ENCODE data around the gene MBD6. TPM values are rescaled to one million over a fixed set of nuclear protein-coding genes. Genes with fewer than 3 reads are reported as not detected.

The MBD6 gene
- total and polyA plus RNA-seq, 2 of the 13 experiments (the other 11 are each of a cell fraction or from before 2014, with no cell fraction given), result 4.1 to 5.9 TPM

- Histone ChIP-seq H3K4me2 (ENCODE audit: low read depth, low read length) (peak overlapping the region; percentile 42), H3K4me1 (ENCODE audit: insufficient read depth, low read length) (peaks cover 23% of the 10 kb centered on the region), H2AFZ (ENCODE audit: low read length) (no peak overlapping the region), H3K9me3 (ENCODE audit: low read length) (no peaks in the 10 kb centered on the region), H3K9ac (ENCODE audit: insufficient read depth, low read depth, low read length) (no peak overlapping the region), H3K27me3 (ENCODE audit: control insufficient read depth in 1 of 2, insufficient read depth in 2 of 2, low read length in 2 of 2) (peaks cover 0 to 4% of the 10 kb centered on the region in 2 experiments; a peak in 1 of 5 replicates), H3K4me3 (replicated peaks in 1 of 3; ENCODE audit: insufficient read depth in 1 of 3, low read depth in 2 of 3, low read length in 3 of 3) (no peak overlapping the region), H3K27ac (ENCODE audit: extremely low read length, insufficient read depth, low read length) (no peak overlapping the region), H3K79me2 (ENCODE audit: insufficient read depth, low read length) (peaks cover 23% of the 10 kb centered on the region), H3K36me3 (replicated peaks in 1 of 2; ENCODE audit: control insufficient read depth in 1 of 2, insufficient read depth in 2 of 2, low read length in 2 of 2) (peaks cover 14 to 29% of the 10 kb centered on the region in 2 experiments), H4K20me1 (ENCODE audit: insufficient read depth, low read length) (peaks cover 4% of the 10 kb centered on the region; the same call in 1 of the 2 replicates)
- no peak for TF ChIP-seq ATRX (CRISPR knock-in tag; IDR thresholded peaks at IDR 0.05; ENCODE audit: borderline replicate concordance)
- no peak for TF ChIP-seq ZNF75D (CRISPR knock-in tag; IDR thresholded peaks at IDR 0.05; ENCODE audit: borderline replicate concordance)
- no peak for TF ChIP-seq ZHX2 (IDR thresholded peaks at IDR 0.05; ENCODE audit: low read depth)
- no peak for TF ChIP-seq ZHX2 (CRISPR knock-in tag; IDR thresholded peaks at IDR 0.05; ENCODE audit: borderline replicate concordance)
- TF ChIP-seq KLF12 (CRISPR knock-in tag; IDR thresholded peaks at IDR 0.05; ENCODE audit: borderline replicate concordance), result no peak
- no peak for TF ChIP-seq GFI1 (CRISPR knock-in tag; IDR thresholded peaks at IDR 0.05; ENCODE audit: borderline replicate concordance)
- no peak for TF ChIP-seq NFE2 (CRISPR knock-in tag; IDR thresholded peaks at IDR 0.05)
- no peak for TF ChIP-seq ZNF329 (CRISPR knock-in tag; IDR thresholded peaks at IDR 0.05; ENCODE audit: low read depth)
- TF ChIP-seq SYNCRIP (IDR thresholded peaks at IDR 0.05; ENCODE audit: insufficient read depth, low read depth, low read length), result no peak
- no peak for TF ChIP-seq ZNF292 (CRISPR knock-in tag; IDR thresholded peaks at IDR 0.05; ENCODE audit: borderline replicate concordance, low read depth)
- DNase-seq (ENCODE audit: low spot score) (no peak), FAIRE-seq (no peak), ATAC-seq (no peak)
- CTCF ChIA-PET (ENCODE audit: low intra/inter-chr PET ratio, low total read pairs), result no interaction called here
- POLR2A ChIA-PET, result interaction anchor here (1.2 to 2.1 kb wide), 2 partner anchors 12 to 33 kb away, joined by 4 read pairs; partner anchors contain the start of gene DDIT3
- intact Hi-C loops (cut with micrococcal nuclease; ENCODE audit: unreplicated experiment), result loop anchor here (2.0 kb wide), 1 partner anchor 24 kb away; no protein-coding TSS in a partner anchor
- in situ Hi-C loops (cut with HindIII; ENCODE audit: extremely low pct_ligation_motif_present, low pct_unique_long_range_greater_than_20kb), result no loop called here
- WGBS (ENCODE audit: low lambda C conversion rate), result 87% methylated on average over 27 of the region's 27 CpGs
- BruUV-seq (replicated peaks), result no TSS peak
Observed at GRCh38 chr12:57487055-57487596, 35.5 kb upstream of the MBD6 start.

All from HepG2 (cell line).